Measurements from ENCODE around the gene PLEKHG4B.

Gene PLEKHG4B

DNA sequence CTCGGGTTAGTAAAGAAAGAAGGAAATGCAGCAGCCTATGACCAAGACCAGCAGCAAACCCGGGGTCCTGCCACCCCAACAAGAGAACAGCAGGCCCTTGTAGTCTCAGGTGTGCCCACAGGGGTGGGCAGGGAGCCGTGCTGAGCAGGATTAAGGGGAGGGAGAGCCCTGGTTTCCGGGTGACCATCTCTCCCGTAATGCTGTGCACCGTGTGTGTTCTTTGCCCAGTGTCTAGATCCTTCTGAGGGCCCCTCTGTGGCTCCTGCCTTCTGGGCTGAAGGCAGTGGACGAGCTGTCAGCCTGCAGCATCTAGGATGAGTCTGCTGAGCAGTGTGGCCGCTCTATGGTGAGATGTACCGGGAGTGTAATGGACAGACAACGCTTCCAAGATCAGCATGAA is 12.7 kb upstream of the PLEKHG4B start:
- TF ChIP-seq, protein P1, sequence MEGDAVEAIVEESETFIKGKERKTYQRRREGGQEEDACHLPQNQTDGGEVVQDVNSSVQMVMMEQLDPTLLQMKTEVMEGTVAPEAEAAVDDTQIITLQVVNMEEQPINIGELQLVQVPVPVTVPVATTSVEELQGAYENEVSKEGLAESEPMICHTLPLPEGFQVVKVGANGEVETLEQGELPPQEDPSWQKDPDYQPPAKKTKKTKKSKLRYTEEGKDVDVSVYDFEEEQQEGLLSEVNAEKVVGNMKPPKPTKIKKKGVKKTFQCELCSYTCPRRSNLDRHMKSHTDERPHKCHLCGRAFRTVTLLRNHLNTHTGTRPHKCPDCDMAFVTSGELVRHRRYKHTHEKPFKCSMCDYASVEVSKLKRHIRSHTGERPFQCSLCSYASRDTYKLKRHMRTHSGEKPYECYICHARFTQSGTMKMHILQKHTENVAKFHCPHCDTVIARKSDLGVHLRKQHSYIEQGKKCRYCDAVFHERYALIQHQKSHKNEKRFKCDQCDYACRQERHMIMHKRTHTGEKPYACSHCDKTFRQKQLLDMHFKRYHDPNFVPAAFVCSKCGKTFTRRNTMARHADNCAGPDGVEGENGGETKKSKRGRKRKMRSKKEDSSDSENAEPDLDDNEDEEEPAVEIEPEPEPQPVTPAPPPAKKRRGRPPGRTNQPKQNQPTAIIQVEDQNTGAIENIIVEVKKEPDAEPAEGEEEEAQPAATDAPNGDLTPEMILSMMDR (IDR thresholded peaks at IDR 0.05; ENCODE audit: insufficient read depth, low read length, poor library complexity, severe bottlenecking) = no peak
- no peak for DNase-seq (ENCODE audit: extremely low read depth, insufficient read length)
- H3K27me3 ChIP-seq (replicated peaks; ENCODE audit: control insufficient read depth, insufficient read depth, low read length) = no peaks in the 10 kb centered on the region; the same call in none of the 2 replicates
- no peak overlapping the region for H3K4me3 ChIP-seq (replicated peaks; ENCODE audit: low read depth, low read length)
- no peaks in the 10 kb centered on the region for H3K36me3 ChIP-seq (ENCODE audit: control insufficient read depth, insufficient read depth, low read length)

DNA sequence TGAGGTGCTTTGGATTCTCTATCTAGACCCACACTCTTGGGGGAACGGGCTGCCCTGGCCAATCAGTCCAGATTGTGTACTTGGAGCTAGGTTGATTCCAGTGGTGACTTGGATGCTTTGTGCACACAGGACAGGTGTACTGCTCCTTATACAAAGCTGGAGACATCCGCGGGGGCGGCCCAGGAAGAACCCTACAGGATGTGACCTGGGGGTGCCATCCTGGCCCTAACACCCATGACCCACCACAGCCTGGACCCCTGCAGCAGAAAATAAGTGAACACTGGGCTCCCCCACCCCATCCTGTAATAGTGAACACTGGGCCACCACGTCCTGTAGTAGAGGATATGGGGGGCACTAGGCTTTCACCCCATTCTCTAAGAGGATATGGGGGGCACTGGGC is 12.1 kb upstream of the PLEKHG4B start:
- no peaks in the 10 kb centered on the region; the same call in none of the 2 replicates for H3K27me3 ChIP-seq (replicated peaks; ENCODE audit: control insufficient read depth, insufficient read depth, low read length)

DNA sequence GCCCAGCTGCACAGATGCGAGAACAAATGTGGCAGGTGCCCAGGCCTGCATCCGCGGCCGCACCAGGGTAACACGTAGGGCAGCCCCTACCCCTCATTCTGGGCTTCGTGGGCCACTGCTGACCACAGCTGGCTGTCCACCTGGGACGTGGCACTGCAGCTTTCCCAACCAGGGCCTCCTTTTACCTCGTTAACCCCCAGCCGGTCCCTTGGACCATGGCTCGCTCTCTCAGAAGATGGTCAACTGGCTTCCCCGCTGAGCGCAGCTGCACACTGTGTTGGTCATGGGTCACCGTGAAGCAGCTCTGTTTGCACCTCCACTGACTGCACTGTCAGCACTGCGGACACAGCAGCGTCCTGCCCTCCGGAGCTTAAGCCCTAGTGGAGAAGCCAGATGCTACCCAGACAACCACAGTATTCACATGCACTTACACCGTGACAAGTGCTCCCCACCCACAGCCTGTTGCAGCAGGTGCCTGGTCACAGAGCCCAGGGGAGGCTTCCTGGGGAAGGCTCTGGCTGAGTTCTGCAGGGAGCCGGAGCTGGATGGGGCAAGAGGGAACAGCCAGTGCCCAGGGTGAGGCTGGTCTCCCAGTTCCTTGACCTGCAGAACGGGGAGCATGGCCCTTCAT is 10.5 kb upstream of the PLEKHG4B start:
- Histone ChIP-seq H3K27me3 (replicated peaks; ENCODE audit: control insufficient read depth, insufficient read depth, low read length) (no peaks in the 10 kb centered on the region; the same call in 1 of the 2 replicates), H3K36me3 (ENCODE audit: control insufficient read depth, insufficient read depth, low read length) (no peaks in the 10 kb centered on the region), H3K4me3 (replicated peaks; ENCODE audit: low read depth, low read length) (no peak overlapping the region)
- TF ChIP-seq, protein P1 (IDR thresholded peaks at IDR 0.05; ENCODE audit: insufficient read depth, low read length, poor library complexity, severe bottlenecking) = no peak
- no peak for DNase-seq (ENCODE audit: extremely low read depth, insufficient read length)

More for the DNA sequence above, 12.1 kb upstream of the PLEKHG4B start:
- TF ChIP-seq, protein P1 (IDR thresholded peaks at IDR 0.05; ENCODE audit: insufficient read depth, low read length, poor library complexity, severe bottlenecking) = no peak
- H3K36me3 ChIP-seq (ENCODE audit: control insufficient read depth, insufficient read depth, low read length) = no peaks in the 10 kb centered on the region
- no peak overlapping the region for H3K4me3 ChIP-seq (replicated peaks; ENCODE audit: low read depth, low read length)
- no peak for DNase-seq (ENCODE audit: extremely low read depth, insufficient read length)

DNA sequence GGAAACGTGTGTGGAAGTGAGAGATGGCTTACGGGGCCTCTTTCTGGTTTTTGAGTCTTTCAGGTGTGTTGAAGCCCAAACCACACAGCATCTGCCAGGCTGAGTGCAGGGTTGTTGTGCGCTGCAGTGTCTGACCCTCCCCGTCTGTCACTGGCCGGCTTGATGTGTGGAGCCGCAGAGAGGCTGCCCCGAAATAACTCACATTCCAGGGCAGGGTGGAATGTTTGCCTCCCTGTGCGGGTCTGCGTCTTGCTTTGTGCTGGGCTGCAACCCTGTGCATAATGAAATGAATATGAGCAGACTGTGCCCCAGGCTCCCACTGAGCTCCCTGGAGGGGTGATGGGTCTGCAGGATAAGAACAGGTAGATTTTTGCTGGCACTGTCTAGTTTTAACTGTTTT is 9.9 kb upstream of the PLEKHG4B start:
- DNase-seq (ENCODE audit: extremely low read depth, insufficient read length) = no peak
- Histone ChIP-seq H3K27me3 (replicated peaks; ENCODE audit: control insufficient read depth, insufficient read depth, low read length) (no peaks in the 10 kb centered on the region; the same call in 1 of the 2 replicates), H3K36me3 (ENCODE audit: control insufficient read depth, insufficient read depth, low read length) (no peaks in the 10 kb centered on the region), H3K4me3 (replicated peaks; ENCODE audit: low read depth, low read length) (no peak overlapping the region)
- TF ChIP-seq, protein P1 (IDR thresholded peaks at IDR 0.05; ENCODE audit: insufficient read depth, low read length, poor library complexity, severe bottlenecking) = no peak

DNA sequence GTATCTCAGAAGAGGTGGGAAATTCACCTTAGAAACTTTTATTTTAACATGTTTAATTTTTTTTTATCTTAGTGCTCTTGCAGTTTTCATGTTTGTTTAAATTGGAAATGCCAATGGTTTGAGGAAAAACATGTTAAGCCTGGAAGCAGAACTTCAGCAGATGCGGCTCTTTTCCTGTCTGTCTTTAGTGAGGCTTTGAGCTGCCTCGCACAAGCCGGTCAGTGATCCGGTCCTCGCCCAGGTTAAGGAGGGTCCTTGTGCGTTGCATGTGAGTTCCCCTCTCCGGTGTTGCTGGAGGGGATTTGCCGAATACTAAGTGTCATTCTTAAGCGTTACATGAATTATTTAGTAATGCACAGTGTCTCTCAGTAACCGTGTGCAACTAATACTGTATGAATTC is 9.4 kb upstream of the PLEKHG4B start:
- H3K4me3 ChIP-seq (replicated peaks; ENCODE audit: low read depth, low read length) = no peak overlapping the region
- H3K36me3 ChIP-seq (ENCODE audit: control insufficient read depth, insufficient read depth, low read length) = no peaks in the 10 kb centered on the region
- no peaks in the 10 kb centered on the region; the same call in 1 of the 2 replicates for H3K27me3 ChIP-seq (replicated peaks; ENCODE audit: control insufficient read depth, insufficient read depth, low read length)
- DNase-seq (ENCODE audit: extremely low read depth, insufficient read length) = no peak
- TF ChIP-seq, protein P1 (IDR thresholded peaks at IDR 0.05; ENCODE audit: insufficient read depth, low read length, poor library complexity, severe bottlenecking) = no peak
